SK-N-SH (cell line): ENCODE results near the gene ADGRB2. TPM values are rescaled to one million over a fixed set of nuclear protein-coding genes. Genes with fewer than 3 reads are reported as not detected.
A peak's percentile ranks its signal among the peaks of the same experiment; 100 is the strongest.

ENCODE experiments used
- CTCF ChIA-PET: fragments of 300-600, 350-600 bp; formaldehyde crosslinking; extraction: SDS; loops from one replicate; lab custom pipeline; 2021; lab: Yijun Ruan, JAX
- POLR2A ChIA-PET: fragments of 350-600 bp; sonication (Branson Sonifier 250); formaldehyde crosslinking; extraction: SDS; loops from one replicate; lab custom pipeline; 2020; ENCODE audit warnings: antibody characterized with exemption, inconsistent platforms; lab: Yijun Ruan, JAX
- DNase-seq: peaks from one replicate; pipeline ENCODE4 v3.0.0; 2012
- H2AFZ ChIP-seq: fragments of 200-600 bp; sonication (generic); 2 replicates; pipeline ENCODE4 v1.8.1; 2016; ENCODE audit warnings: antibody characterized with exemption, mild to moderate bottlenecking, low read depth
- H3F3A ChIP-seq: fragments of 200-600 bp; sonication (generic); replicated peaks from 2 replicates; pipeline ENCODE3; 2016; ENCODE audit warnings: antibody characterized with exemption, mild to moderate bottlenecking; ENCODE audit not compliant: insufficient read depth
- H3K27ac ChIP-seq, 2 experiments: fragments of 200-500 bp in 1 of 2; fragments of 200-600 bp in 1 of 2; sonication (Bioruptor generic) in 1 of 2; sonication (generic), shearing (Covaris generic) in 1 of 2; 2 replicates each; pipeline versions ENCODE4 v1.5.1 to v1.6.1; 2014 to 2016; ENCODE audit warnings: low read depth in 2 of 2, inconsistent platforms in 1 of 2, low read length in 1 of 2, mild to moderate bottlenecking in 1 of 2, mixed read lengths in 1 of 2
- H3K27me3 ChIP-seq: fragments of 200-600 bp; sonication (generic), shearing (Covaris generic); 2 replicates; pipeline ENCODE4 v1.6.1; 2016; ENCODE audit warnings: mixed run types; ENCODE audit not compliant: insufficient read depth
- H3K36me3 ChIP-seq, 2 experiments: fragments of 200-500 bp in 1 of 2; fragments of 200-600 bp in 1 of 2; sonication (Bioruptor generic) in 1 of 2; sonication (generic) in 1 of 2; replicated peaks in 1 of 2; 2 replicates each; pipeline versions ENCODE3 to v1.5.1; 2014 to 2016; ENCODE audit warnings: low read length in 1 of 2, mild to moderate bottlenecking in 1 of 2; ENCODE audit not compliant: insufficient read depth in 2 of 2, control insufficient read depth in 1 of 2
- H3K4me1 ChIP-seq, 2 experiments: fragments of 200-500 bp in 1 of 2; fragments of 200-600 bp in 1 of 2; sonication (Bioruptor generic) in 1 of 2; sonication (generic), shearing (Covaris generic) in 1 of 2; 2 replicates each; pipeline versions ENCODE4 v1.5.1 to v1.6.1; 2014 to 2016; ENCODE audit warnings: low read depth in 1 of 2, low read length in 1 of 2, mixed run types in 1 of 2; ENCODE audit not compliant: insufficient read depth in 2 of 2, control insufficient read depth in 1 of 2
- H3K4me2 ChIP-seq: fragments of 200-600 bp; sonication (generic), shearing (Covaris generic); 2 replicates; pipeline ENCODE4 v1.6.1; 2017; ENCODE audit warnings: mixed run types
- H3K4me3 ChIP-seq, 2 experiments: fragments of 200-500 bp in 1 of 2; fragments of 200-600 bp in 1 of 2; sonication (Bioruptor generic) in 1 of 2; sonication (generic), shearing (Covaris generic) in 1 of 2; 2 replicates each; pipeline versions ENCODE4 v1.5.1 to v1.8.1; 2014 to 2016; ENCODE audit warnings: low read depth in 2 of 2, inconsistent platforms in 1 of 2, low read length in 1 of 2, mild to moderate bottlenecking in 1 of 2, mixed read lengths in 1 of 2, moderate library complexity in 1 of 2
- H3K79me2 ChIP-seq: fragments of 200-600 bp; sonication (generic); 2 replicates; pipeline ENCODE4 v1.8.1; 2017; ENCODE audit warnings: mild to moderate bottlenecking; ENCODE audit not compliant: insufficient read depth
- H3K9ac ChIP-seq: fragments of 200-600 bp; sonication (generic); 2 replicates; pipeline ENCODE4 v1.6.1; 2017; ENCODE audit warnings: mixed run types
- H3K9me2 ChIP-seq: fragments of 200-600 bp; sonication (generic); 2 replicates; pipeline ENCODE4 v1.6.1; 2017; ENCODE audit warnings: mixed run types
- H3K9me3 ChIP-seq: fragments of 200-600 bp; sonication (generic); 2 replicates; pipeline ENCODE4 v1.6.1; 2017; ENCODE audit warnings: mixed run types, mild to moderate bottlenecking, moderate library complexity
- H4K20me1 ChIP-seq: fragments of 200-600 bp; sonication (generic); 2 replicates; pipeline ENCODE4 v1.6.1; 2017; ENCODE audit warnings: mild to moderate bottlenecking, mixed run types; ENCODE audit not compliant: insufficient read depth
- EP300 ChIP-seq, 2 experiments: IDR thresholded peaks; 2 replicates each; pipeline versions ENCODE4 v1.4.0 to v1.6.1; 2012; ENCODE audit warnings: borderline replicate concordance in 1 of 2, low read depth in 1 of 2, low read length in 1 of 2
- FOXJ3 ChIP-seq: sonication (generic); formaldehyde crosslinking; IDR thresholded peaks from 2 replicates; pipeline ENCODE4 v1.5.1; 2020; ENCODE audit warnings: mild to moderate bottlenecking, missing genetic modification reagents
- IRF3 ChIP-seq: fragments of 150-350 bp; IDR thresholded peaks from 2 replicates; pipeline ENCODE4 v1.6.1; 2016; ENCODE audit warnings: mild to moderate bottlenecking, low read depth, low read length
- JUND ChIP-seq: IDR thresholded peaks from 2 replicates; pipeline ENCODE4 v1.4.0; 2012
- MEF2A ChIP-seq: IDR thresholded peaks from 2 replicates; pipeline ENCODE4 v1.4.0; 2012; ENCODE audit warnings: low read depth, borderline replicate concordance
- POLR2AphosphoS5 ChIP-seq: IDR thresholded peaks from 2 replicates; pipeline ENCODE4 v1.6.1; 2012; ENCODE audit warnings: low read depth, low read length
- RAD21 ChIP-seq: IDR thresholded peaks from 2 replicates; pipeline ENCODE4 v1.6.1; 2012; ENCODE audit warnings: mild to moderate bottlenecking, low read length
- RFX5 ChIP-seq: IDR thresholded peaks from 2 replicates; pipeline ENCODE4 v1.6.1; 2012; ENCODE audit warnings: mild to moderate bottlenecking, improper control_type of control experiment, low read length
- SMC3 ChIP-seq: IDR thresholded peaks from 2 replicates; pipeline ENCODE4 v1.6.1; 2012; ENCODE audit warnings: low read depth, low read length, improper control_type of control experiment
- TCF12 ChIP-seq: IDR thresholded peaks from 2 replicates; pipeline ENCODE4 v1.4.0; 2012
- USF1 ChIP-seq: IDR thresholded peaks from 2 replicates; pipeline ENCODE4 v1.4.0; 2012; ENCODE audit warnings: low read depth, borderline replicate concordance
- WGBS: methylation state at CpG from one replicate; pipeline ENCODE4 v1.1.6; 2017; ENCODE audit warnings: low lambda C conversion rate; 5-methylcytosine and 5-hydroxymethylcytosine counted together
- polyA plus RNA-seq, 3 experiments: library from polyadenylated mRNA; depleted of rRNA; stranded (reverse); fragments of >200 nt; gene quantifications; 2 replicates each; pipeline ENCODE4 v1.2.3, GENCODE V29; 2012
- TF ChIP-seq, protein P1 (sequence below): IDR thresholded peaks from 2 replicates; pipeline ENCODE4; 2012

Gene ADGRB2
- polyA plus RNA-seq, 1 of the 3 experiments (the other 2 are of a cell fraction), result 13.0 TPM

DNA sequence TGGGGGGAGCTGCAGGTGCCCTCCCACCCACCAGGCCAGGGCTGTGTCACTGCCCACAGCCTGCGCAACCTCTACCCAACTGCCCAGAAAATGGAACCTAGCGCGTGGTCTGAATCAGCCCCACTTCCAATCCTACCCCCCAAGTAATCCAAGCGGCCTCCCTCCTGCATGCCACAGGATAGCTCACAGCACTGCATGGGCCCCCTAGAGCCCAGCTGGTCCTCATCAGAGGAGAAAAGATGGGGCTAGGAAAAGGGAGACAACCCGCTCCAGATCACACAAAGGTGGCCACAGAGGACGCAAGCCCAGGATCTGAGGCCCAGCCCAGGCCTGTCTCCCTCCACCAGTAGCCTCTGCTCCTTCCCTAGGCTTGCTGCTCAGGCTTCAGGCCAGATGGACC lies 6.2 kb downstream of the ADGRB2 start:
- Histone ChIP-seq H3K36me3 (peaks cover 0 to 2% of the 10 kb centered on the region in 2 experiments), H3K9me2 (no peaks in the 10 kb centered on the region), H3K9ac (no peak overlapping the region), H3K4me3 (no peak overlapping the region), H3K27me3 (no peaks in the 10 kb centered on the region), H3F3A (peaks cover 2% of the 10 kb centered on the region), H3K79me2 (peaks cover 18% of the 10 kb centered on the region; the same call in 1 of the 2 replicates), H3K9me3 (no peaks in the 10 kb centered on the region), H2AFZ (no peak overlapping the region), H3K4me2 (no peak overlapping the region), H3K4me1 (peaks cover 49 to 65% of the 10 kb centered on the region in 2 experiments), H3K27ac (no peak overlapping the region), H4K20me1 (peaks cover 17% of the 10 kb centered on the region; the same call in 1 of the 2 replicates)
- POLR2A ChIA-PET, result interaction anchor here (0.7 kb wide), 1 partner anchor 56 kb away, joined by 3 read pairs; no protein-coding TSS in a partner anchor
- 100% methylated on average over 2 of the region's 6 CpGs for WGBS
- DNase-seq, result no peak
- CTCF ChIA-PET, result interaction anchor here (0.8 to 25.0 kb wide), 12 partner anchors 9 to 206 kb away, joined by 3 to 707 read pairs (median 4); partner anchors contain the start of gene PTP4A2
- TF ChIP-seq JUND (no peak), MEF2A (no peak), RFX5 (no peak), EP300 (IDR thresholded peaks at IDR 0.05; ENCODE audit: borderline replicate concordance in 1 of 2, low read depth in 1 of 2, low read length in 1 of 2) (no peak), IRF3 (no peak), USF1 (no peak), SMC3 (no peak)
- TF ChIP-seq, protein P1, sequence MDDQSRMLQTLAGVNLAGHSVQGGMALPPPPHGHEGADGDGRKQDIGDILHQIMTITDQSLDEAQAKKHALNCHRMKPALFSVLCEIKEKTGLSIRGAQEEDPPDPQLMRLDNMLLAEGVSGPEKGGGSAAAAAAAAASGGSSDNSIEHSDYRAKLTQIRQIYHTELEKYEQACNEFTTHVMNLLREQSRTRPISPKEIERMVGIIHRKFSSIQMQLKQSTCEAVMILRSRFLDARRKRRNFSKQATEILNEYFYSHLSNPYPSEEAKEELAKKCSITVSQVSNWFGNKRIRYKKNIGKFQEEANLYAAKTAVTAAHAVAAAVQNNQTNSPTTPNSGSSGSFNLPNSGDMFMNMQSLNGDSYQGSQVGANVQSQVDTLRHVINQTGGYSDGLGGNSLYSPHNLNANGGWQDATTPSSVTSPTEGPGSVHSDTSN, result no peak

- peaks cover 50 to 70% of the 10 kb centered on the region in 2 experiments for H3K4me1 ChIP-seq
- H3K36me3 ChIP-seq, result peaks cover 0 to 2% of the 10 kb centered on the region in 2 experiments
- no peak overlapping the region for H3K27ac ChIP-seq
- ChIA-PET POLR2A (interaction anchor here (0.6 to 0.7 kb wide), 2 partner anchors 31 to 56 kb away, joined by 3 read pairs; no protein-coding TSS in a partner anchor), CTCF (interaction anchor here (0.6 to 25.0 kb wide), 10 partner anchors 8 to 208 kb away, joined by 3 to 707 read pairs (median 4); no protein-coding TSS in a partner anchor)
- 89% methylated on average over 7 of the region's 8 CpGs for WGBS
- no peaks in the 10 kb centered on the region for H3K27me3 ChIP-seq
- H3K4me2 ChIP-seq, result no peak overlapping the region
- TF ChIP-seq TCF12, result no peak
- TF ChIP-seq RAD21, result peak; percentile 18; the same call in 1 of the 2 replicates
- no peak for TF ChIP-seq FOXJ3 (CRISPR knock-in tag)
- no peak for TF ChIP-seq POLR2AphosphoS5
- H3F3A ChIP-seq, result peaks cover 2% of the 10 kb centered on the region
- no peak overlapping the region for H2AFZ ChIP-seq
- peaks cover 17% of the 10 kb centered on the region; the same call in 1 of the 2 replicates for H3K79me2 ChIP-seq
- peaks cover 16% of the 10 kb centered on the region; the same call in 1 of the 2 replicates for H4K20me1 ChIP-seq
- no peak overlapping the region for H3K9ac ChIP-seq
- H3K4me3 ChIP-seq, result no peak overlapping the region
- DNase-seq, result peak; percentile 55
- H3K9me3 ChIP-seq, result no peaks in the 10 kb centered on the region
- no peaks in the 10 kb centered on the region for H3K9me2 ChIP-seq
Measured at GRCh38 chr1:31757204-31757679, 6.9 kb downstream of the ADGRB2 start.
